Peyer's patch (tissue), 4 donors: ENCODE measurements around the gene CEP164. TPM values are rescaled to one million over a fixed set of nuclear protein-coding genes. Genes with fewer than 3 reads are reported as not detected.

Experiments
- DNase-seq, 3 donors: peaks; one replicate each; pipeline ENCODE4 v3.0.0-alpha.2; 2017 to 2019
- H3K27ac ChIP-seq, 4 donors: fragments of 200-600 bp; sonication (generic); one replicate each; pipeline ENCODE4 v1.5.1; 2016 to 2019
- H3K27me3 ChIP-seq, 2 donors: fragments of 200-600 bp; sonication (generic); one replicate each; pipeline ENCODE4 v1.5.1; 2019
- H3K36me3 ChIP-seq, 3 donors: fragments of 200-600 bp; sonication (generic); one replicate each; pipeline ENCODE4 v1.5.1; 2016 to 2019
- H3K4me1 ChIP-seq, 4 donors: fragments of 200-600 bp; sonication (generic); one replicate each; pipeline ENCODE4 v1.5.1; 2016 to 2019
- H3K4me3 ChIP-seq, 4 donors: fragments of 200-600 bp; sonication (generic); 1 replicate in 3 of 4; 2 replicates in 1 of 4; pipeline ENCODE4 v1.5.1; 2016 to 2019; ENCODE audit warnings: mild to moderate bottlenecking in 1 of 4
- H3K9me3 ChIP-seq, 4 donors: fragments of 200-600 bp; sonication (generic); one replicate each; pipeline ENCODE4 v1.5.1; 2016 to 2019; ENCODE audit warnings: mild to moderate bottlenecking in 1 of 4
- CTCF ChIP-seq, 6 experiments: fragments of 450-650 bp in 4 of 6; fragments of 200-600 bp in 2 of 6; sonication (generic) in 1 of 6; IDR thresholded peaks; one replicate each; pipeline ENCODE4 v1.5.1; 2017 to 2019; ENCODE audit warnings: antibody characterized with exemption in 6 of 6, mild to moderate bottlenecking in 3 of 6, moderate library complexity in 1 of 6
- POLR2A ChIP-seq, 2 donors: fragments of 450-650 bp; IDR thresholded peaks; one replicate each; pipeline ENCODE4 v1.5.1; 2017; ENCODE audit warnings: antibody characterized with exemption in 2 of 2, mild to moderate bottlenecking in 2 of 2, moderate library complexity in 2 of 2
- total RNA-seq, 4 donors: library from RNA; depleted of rRNA; stranded (reverse); fragments of >200 nt; gene quantifications; one replicate each; pipeline ENCODE4 v1.1.0, GENCODE V29; 2016

The CEP164 gene
- total RNA-seq, 4 donors from 2014 or later: 12.3 to 45.4 (median 27.2) TPM

- H3K27ac ChIP-seq: no peak overlapping the region
- H3K27me3 ChIP-seq: no peaks in the 10 kb centered on the region
- no peaks in the 10 kb centered on the region for H3K4me1 ChIP-seq
- no peaks in the 10 kb centered on the region for H3K36me3 ChIP-seq
- no peak for TF ChIP-seq CTCF (IDR thresholded peaks at IDR 0.05)
- TF ChIP-seq POLR2A (IDR thresholded peaks at IDR 0.05): no peak
- H3K9me3 ChIP-seq: no peaks in the 10 kb centered on the region
- DNase-seq: peak in 1 of 3 donors; percentile 8
- H3K4me3 ChIP-seq: no peak overlapping the region
Observed at GRCh38 chr11:117420598-117420997, 92.9 kb downstream of the CEP164 start.

GRCh38 chr11:117421041-117421440 lies 93.4 kb downstream of the CEP164 start:
- no peaks in the 10 kb centered on the region for H3K27me3 ChIP-seq
- no peak overlapping the region for H3K4me3 ChIP-seq
- no peaks in the 10 kb centered on the region for H3K36me3 ChIP-seq
- H3K4me1 ChIP-seq: no peaks in the 10 kb centered on the region
- H3K27ac ChIP-seq: no peak overlapping the region
- no peak for DNase-seq
- no peaks in the 10 kb centered on the region for H3K9me3 ChIP-seq
- TF ChIP-seq CTCF (IDR thresholded peaks at IDR 0.05): no peak

- Histone ChIP-seq H3K27ac (no peak overlapping the region), H3K9me3 (no peaks in the 10 kb centered on the region), H3K36me3 (no peaks in the 10 kb centered on the region), H3K27me3 (no peaks in the 10 kb centered on the region), H3K4me3 (no peak overlapping the region), H3K4me1 (no peaks in the 10 kb centered on the region)
- TF ChIP-seq POLR2A (IDR thresholded peaks at IDR 0.05) (no peak), CTCF (IDR thresholded peaks at IDR 0.05) (no peak)
- no peak for DNase-seq
Observed at GRCh38 chr11:117421476-117421875, 93.8 kb downstream of the CEP164 start.

- TF ChIP-seq POLR2A (IDR thresholded peaks at IDR 0.05): no peak
- TF ChIP-seq CTCF (IDR thresholded peaks at IDR 0.05): no peak
- no peaks in the 10 kb centered on the region for H3K4me1 ChIP-seq
- no peaks in the 10 kb centered on the region for H3K9me3 ChIP-seq
- no peak overlapping the region for H3K27ac ChIP-seq
- no peaks in the 10 kb centered on the region for H3K36me3 ChIP-seq
- no peak overlapping the region for H3K4me3 ChIP-seq
- DNase-seq: peak in 1 of 3 donors; percentile 31
- H3K27me3 ChIP-seq: no peaks in the 10 kb centered on the region
Observed at GRCh38 chr11:117423046-117423575, 95.5 kb downstream of the CEP164 start.

GRCh38 chr11:117424781-117425180 lies 97.1 kb downstream of the CEP164 start:
- Histone ChIP-seq H3K4me1 (no peaks in the 10 kb centered on the region), H3K36me3 (no peaks in the 10 kb centered on the region), H3K27me3 (no peaks in the 10 kb centered on the region), H3K9me3 (no peaks in the 10 kb centered on the region), H3K27ac (no peak overlapping the region), H3K4me3 (no peak overlapping the region)
- DNase-seq: peak in 1 of 3 donors; percentile 15
- no peak for TF ChIP-seq POLR2A (IDR thresholded peaks at IDR 0.05)
- no peak for TF ChIP-seq CTCF (IDR thresholded peaks at IDR 0.05)
